Cardiac muscle cell (in vitro differentiated cells and primary cell): Measurements from ENCODE around the gene ZDHHC6. TPM values are rescaled to one million over a fixed set of nuclear protein-coding genes. Genes with fewer than 3 reads are reported as not detected.
"Not testable (repeated sequence)": the region's sequence is repeated elsewhere in the genome, so short reads cannot be mapped to it uniquely, and the experiment has no call there.

Source experiments
- DNase-seq, 2 donors: peaks; one replicate each; pipeline versions ENCODE4 v3.0.0 to v3.0.0-alpha.2; 2010 to 2017; ENCODE audit warnings: low read depth in 1 of 2, low spot score in 1 of 2
- H3K27ac ChIP-seq: fragments of 200-600 bp; sonication (generic); 2 replicates; pipeline ENCODE4 v1.5.1; 2016
- H3K27me3 ChIP-seq: fragments of 200-600 bp; sonication (generic); 2 replicates; pipeline ENCODE4 v1.6.0; 2016; ENCODE audit warnings: control low read depth
- H3K36me3 ChIP-seq: fragments of 200-600 bp; sonication (generic); 2 replicates; pipeline ENCODE4 v1.5.1; 2016; ENCODE audit warnings: control low read depth
- H3K4me1 ChIP-seq: fragments of 200-600 bp; sonication (generic); 2 replicates; pipeline ENCODE4 v1.8.1; 2017; ENCODE audit warnings: low read depth, mild to moderate bottlenecking, mixed run types
- H3K4me3 ChIP-seq: fragments of 200-600 bp; sonication (generic); 2 replicates; pipeline ENCODE4 v1.5.1; 2016; ENCODE audit warnings: mild to moderate bottlenecking
- H3K9me3 ChIP-seq: fragments of 200-600 bp; sonication (generic); 2 replicates; pipeline ENCODE4 v1.5.1; 2017; ENCODE audit warnings: low read depth, mild to moderate bottlenecking, control low read depth
- polyA plus RNA-seq: library from polyadenylated mRNA; unstranded; fragments of >200 nt; fragmentation: Nextera tagmentation; extraction: Ambion mirVana; gene quantifications from 2 replicates; pipeline ENCODE4 v1.2.1, GENCODE V29; 2016
- total RNA-seq: library from RNA; depleted of rRNA; stranded (reverse); fragments of >200 nt; gene quantifications from 2 replicates; pipeline ENCODE4 v1.2.3, GENCODE V29; 2016
- TF ChIP-seq, protein P1 (sequence below): IDR thresholded peaks from 2 replicates; pipeline ENCODE4 v1.5.1; 2012; ENCODE audit warnings: low read depth, mild to moderate bottlenecking, low read length

The ZDHHC6 gene
- total and polyA plus RNA-seq, 2 experiments from 2014 or later = 12.1 to 37.4 TPM

DNA sequence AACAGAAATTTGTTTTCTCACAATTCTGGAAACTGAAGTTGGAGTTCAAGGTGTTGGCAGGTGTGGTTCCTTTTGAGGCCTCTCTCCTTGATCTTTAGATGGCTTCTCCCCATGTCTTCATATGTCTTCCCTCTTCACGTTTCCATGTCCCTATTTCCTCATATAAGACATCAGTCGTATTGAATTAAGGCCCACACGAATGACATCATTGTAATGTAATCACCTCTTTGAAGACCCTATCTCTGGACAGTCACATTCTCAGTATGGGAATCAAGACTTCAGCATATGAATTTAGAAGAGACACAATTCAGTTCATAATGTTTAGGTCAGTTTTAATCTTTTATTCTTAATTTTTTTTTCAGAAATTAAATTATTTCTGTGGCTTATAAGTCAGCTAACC is 20.1 kb upstream of the ZDHHC6 start:
- TF ChIP-seq, protein P1, sequence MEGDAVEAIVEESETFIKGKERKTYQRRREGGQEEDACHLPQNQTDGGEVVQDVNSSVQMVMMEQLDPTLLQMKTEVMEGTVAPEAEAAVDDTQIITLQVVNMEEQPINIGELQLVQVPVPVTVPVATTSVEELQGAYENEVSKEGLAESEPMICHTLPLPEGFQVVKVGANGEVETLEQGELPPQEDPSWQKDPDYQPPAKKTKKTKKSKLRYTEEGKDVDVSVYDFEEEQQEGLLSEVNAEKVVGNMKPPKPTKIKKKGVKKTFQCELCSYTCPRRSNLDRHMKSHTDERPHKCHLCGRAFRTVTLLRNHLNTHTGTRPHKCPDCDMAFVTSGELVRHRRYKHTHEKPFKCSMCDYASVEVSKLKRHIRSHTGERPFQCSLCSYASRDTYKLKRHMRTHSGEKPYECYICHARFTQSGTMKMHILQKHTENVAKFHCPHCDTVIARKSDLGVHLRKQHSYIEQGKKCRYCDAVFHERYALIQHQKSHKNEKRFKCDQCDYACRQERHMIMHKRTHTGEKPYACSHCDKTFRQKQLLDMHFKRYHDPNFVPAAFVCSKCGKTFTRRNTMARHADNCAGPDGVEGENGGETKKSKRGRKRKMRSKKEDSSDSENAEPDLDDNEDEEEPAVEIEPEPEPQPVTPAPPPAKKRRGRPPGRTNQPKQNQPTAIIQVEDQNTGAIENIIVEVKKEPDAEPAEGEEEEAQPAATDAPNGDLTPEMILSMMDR = no peak
- Histone ChIP-seq H3K27ac (no peak overlapping the region), H3K36me3 (peaks cover 15% of the 10 kb centered on the region), H3K4me1 (no peaks in the 10 kb centered on the region), H3K9me3 (no peaks in the 10 kb centered on the region), H3K27me3 (no peaks in the 10 kb centered on the region), H3K4me3 (no peak overlapping the region)
- DNase-seq = no peak

DNA sequence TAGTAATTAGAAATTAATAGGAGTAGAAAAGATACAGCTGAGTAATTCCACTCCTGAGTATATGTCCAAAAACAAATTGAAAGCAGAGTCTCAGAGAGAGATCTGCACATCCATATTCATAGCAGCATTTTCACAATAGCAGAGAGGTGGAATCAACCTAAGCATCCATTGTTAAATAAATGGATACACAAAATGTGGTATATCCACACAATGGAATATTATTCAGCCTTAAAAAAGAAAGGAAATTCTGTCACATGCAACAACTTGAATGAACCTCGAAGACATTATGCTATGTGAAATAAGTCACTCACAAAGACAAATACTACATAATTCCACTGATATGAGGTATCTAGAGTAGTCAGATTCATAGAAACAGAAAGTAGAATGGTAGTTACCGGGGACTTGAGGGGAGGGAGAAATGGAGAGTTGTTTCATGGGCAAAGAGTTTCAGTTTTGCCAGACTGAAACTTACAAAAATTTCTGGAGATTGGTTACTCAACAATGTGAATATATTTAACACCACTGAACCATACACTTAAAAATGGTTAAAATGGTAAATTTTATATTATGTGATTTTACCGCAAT is 18.7 kb upstream of the ZDHHC6 start:
- DNase-seq = no peak
- TF ChIP-seq, protein P1 = no peak
- Histone ChIP-seq H3K36me3 (peaks cover 15% of the 10 kb centered on the region), H3K9me3 (no peaks in the 10 kb centered on the region), H3K4me1 (no peaks in the 10 kb centered on the region), H3K27ac (no peak overlapping the region), H3K27me3 (no peaks in the 10 kb centered on the region), H3K4me3 (no peak overlapping the region)

DNA sequence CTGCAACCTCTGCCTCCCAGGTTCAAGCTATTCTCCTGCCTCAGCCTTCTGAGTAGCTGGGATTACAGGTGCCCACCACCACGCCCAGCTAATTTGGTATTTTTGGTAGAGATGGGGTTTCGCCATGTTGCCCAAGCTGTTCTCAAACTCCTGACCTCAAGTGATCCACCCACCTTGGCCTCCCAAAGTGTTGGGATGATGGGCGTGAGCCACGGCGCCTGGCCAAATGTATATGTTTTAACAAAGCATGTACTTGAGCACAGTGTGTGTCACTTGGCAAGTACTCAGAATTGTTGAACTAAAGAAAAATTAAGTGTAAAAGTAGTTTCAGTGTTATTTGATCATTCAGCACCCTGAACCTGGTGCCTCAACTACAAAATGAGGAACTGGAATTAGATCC is 17.4 kb upstream of the ZDHHC6 start:
- not testable (repeated sequence) for H3K27me3 ChIP-seq, H3K4me3 ChIP-seq, H3K27ac ChIP-seq, DNase-seq, H3K4me1 ChIP-seq, H3K9me3 ChIP-seq
- H3K36me3 ChIP-seq = peaks cover 15% of the 10 kb centered on the region

DNA sequence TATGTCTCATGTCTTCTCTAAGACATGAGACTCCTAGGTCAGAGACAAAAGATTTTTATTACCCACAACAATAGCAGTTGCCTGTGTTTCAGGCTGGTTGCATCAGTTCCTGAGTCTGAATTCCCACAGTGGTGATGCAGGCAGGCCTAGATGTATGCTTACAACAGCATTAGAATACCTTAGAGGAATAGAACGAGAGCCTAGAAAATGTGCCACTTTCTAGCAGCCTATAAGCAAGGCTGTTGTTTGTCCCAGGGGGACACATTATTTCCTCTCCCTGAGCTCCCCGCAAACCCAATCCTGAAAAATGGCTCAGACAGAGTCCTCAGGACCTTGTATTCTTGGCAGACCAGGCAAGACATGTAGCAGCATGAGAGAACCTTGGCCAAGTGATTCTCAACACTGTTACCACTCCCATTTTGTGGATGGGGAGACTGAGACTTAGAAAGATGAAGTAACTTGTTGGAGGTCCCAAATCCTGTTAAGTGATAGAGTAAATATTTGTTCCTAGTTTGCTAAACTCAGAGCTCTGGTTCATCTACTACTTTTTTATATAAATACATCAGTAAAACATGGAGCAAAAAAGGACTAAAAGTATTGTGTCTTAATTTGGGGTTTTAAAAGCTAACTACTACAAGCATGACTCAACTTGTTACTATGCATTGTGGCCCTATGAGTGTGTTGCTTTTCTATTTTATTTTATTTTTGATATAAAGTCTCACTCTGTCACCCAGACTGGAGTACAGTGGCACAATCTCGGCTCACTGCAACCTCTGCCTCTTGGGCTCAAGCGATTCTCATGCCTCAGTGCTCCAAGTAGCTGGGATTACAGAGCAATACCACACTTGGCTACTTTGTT is 14.5 kb upstream of the ZDHHC6 start:
- Histone ChIP-seq H3K27ac (no peak overlapping the region), H3K4me1 (no peaks in the 10 kb centered on the region), H3K27me3 (no peaks in the 10 kb centered on the region), H3K9me3 (no peaks in the 10 kb centered on the region), H3K4me3 (no peak overlapping the region), H3K36me3 (peaks cover 15% of the 10 kb centered on the region)
- DNase-seq = peak in 1 of 2 donors; percentile 68
- TF ChIP-seq, protein P1 = no peak

DNA sequence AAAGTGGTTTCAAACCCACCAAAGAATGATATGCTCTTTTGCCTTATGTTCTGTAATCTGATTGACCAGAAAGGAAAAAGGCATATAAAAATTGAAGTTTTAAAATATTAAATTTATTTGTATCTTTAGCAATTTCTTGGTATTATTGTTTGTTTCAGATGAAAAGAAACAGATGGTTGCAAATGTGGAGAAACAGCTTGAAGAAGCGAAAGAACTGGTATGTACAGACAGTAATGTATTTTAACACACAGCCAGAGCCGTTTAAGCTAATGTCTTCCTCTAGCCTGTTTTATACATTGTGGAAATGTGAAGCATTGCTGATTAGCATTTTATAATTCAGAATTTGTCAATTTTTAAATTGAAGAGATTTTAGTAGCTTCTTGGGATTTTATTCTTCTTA is 13.7 kb upstream of the ZDHHC6 start:
- Histone ChIP-seq H3K9me3 (no peaks in the 10 kb centered on the region), H3K4me3 (no peak overlapping the region), H3K36me3 (peaks cover 7% of the 10 kb centered on the region), H3K27me3 (no peaks in the 10 kb centered on the region), H3K4me1 (no peaks in the 10 kb centered on the region), H3K27ac (no peak overlapping the region)
- DNase-seq = no peak
- TF ChIP-seq, protein P1 = no peak

DNA sequence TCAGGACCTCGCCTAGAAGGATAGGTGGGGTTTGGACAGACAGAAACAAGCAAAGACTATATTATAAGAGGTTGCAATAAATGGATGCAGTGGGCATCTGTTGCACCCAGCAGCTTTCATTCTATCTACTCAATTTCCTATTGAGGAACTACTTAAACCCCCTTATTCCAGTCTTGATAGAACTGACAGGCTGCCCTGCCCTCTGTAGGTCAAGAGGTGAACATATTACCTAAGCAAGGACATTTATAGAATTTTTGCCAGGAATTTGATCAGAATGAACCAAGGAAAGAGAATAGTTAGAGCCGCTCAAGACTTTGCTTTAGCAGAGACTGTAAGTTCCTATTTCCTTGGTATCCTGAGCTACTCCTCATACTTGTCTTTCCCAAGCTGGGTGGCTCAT is 9.8 kb upstream of the ZDHHC6 start:
- H3K4me1 ChIP-seq = no peaks in the 10 kb centered on the region
- no peaks in the 10 kb centered on the region for H3K36me3 ChIP-seq
- H3K4me3 ChIP-seq = no peak overlapping the region
- no peak overlapping the region for H3K27ac ChIP-seq
- H3K9me3 ChIP-seq = no peaks in the 10 kb centered on the region
- TF ChIP-seq, protein P1 = no peak
- no peaks in the 10 kb centered on the region for H3K27me3 ChIP-seq
- no peak for DNase-seq
